Measurements from ENCODE around the gene ZNF611.
"Not testable (repeated sequence)": the region's sequence is repeated elsewhere in the genome, so short reads cannot be mapped to it uniquely, and the experiment has no call there.

Gene ZNF611

DNA sequence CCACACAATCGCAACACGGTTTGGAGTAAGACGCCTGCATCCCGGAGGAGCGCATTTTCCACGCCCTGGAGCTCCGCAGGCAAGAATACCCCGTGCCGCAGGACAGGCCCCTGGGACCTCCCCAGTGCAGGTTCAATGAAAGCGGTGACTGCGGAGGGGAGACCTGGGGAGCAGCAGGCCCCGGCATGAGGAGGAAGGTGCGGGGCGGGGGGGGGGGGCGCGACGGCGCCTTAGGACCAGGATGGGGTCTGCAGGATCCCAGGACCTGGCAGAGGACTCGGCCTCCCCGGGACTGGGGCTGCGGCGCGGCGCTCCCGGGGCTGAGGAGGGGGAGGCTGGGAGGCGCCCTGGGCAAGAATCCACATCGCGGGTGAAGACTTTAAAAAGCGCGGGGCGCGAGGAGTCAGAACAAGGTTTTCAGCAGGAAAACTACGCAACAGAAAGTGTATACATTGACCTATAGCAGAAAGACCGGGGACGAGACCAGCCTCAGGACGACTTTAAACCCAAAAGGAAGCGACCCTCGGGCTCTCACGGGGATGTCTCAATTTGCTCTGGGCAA, 432 bp downstream of the ZNF611 start:
- peak overlapping the region; percentile 77 to 88 for H3K27ac ChIP-seq
- intact Hi-C loops (cut with DNase I; ENCODE audit: low total_unique reads), result no loop called here
- no peaks in the 10 kb centered on the region for H3K9me3 ChIP-seq
- H3K27me3 ChIP-seq, result no peaks in the 10 kb centered on the region
- peaks cover 0 to 19% (median 13%) of the 10 kb centered on the region in 4 donors for H3K4me1 ChIP-seq
- peaks cover 0 to 10% (median 0%) of the 10 kb centered on the region in 3 donors for H3K36me3 ChIP-seq
- peak overlapping the region; percentile 71 for H3K4me3 ChIP-seq
- TF ChIP-seq CTCF (IDR thresholded peaks at IDR 0.05), result no peak
- DNase-seq, result no peak

DNA sequence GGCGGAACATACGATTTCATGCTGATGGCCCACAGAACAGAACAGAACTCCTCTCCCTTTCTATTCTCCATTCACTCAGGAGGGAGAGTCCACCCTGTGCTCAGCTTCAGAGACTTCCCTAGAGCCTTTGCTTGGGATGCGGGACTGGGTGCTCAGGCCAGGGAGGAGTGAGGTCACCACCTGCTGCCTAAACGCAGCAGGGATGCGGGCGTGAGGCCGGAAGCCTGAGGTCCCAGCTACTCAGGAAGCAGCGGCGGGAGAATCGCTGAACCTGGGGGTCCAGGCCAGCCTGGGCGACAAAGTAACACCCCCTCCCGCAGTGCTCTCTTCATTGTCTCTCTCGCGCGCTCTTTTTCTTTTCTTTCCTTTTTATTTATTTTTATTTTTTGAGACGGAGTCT, 8.8 kb downstream of the ZNF611 start:
- H3K36me3 ChIP-seq, result peaks cover 32 to 74% (median 50%) of the 10 kb centered on the region in 3 donors
- H3K27me3 ChIP-seq; H3K4me3 ChIP-seq; H3K4me1 ChIP-seq; intact Hi-C loops (cut with DNase I; ENCODE audit: low total_unique reads); H3K9me3 ChIP-seq; H3K27ac ChIP-seq; DNase-seq: not testable (repeated sequence)

GRCh38 chr19:52725528-52725961, 9.3 kb downstream of the ZNF611 start:
- H3K9me3 ChIP-seq, result no peaks in the 10 kb centered on the region
- no peak overlapping the region for H3K27ac ChIP-seq
- no peak for DNase-seq
- no peaks in the 10 kb centered on the region for H3K27me3 ChIP-seq
- H3K4me3 ChIP-seq, result no peak overlapping the region
- intact Hi-C loops (cut with DNase I; ENCODE audit: low total_unique reads), result no loop called here
- no peak for TF ChIP-seq CTCF (IDR thresholded peaks at IDR 0.05)
- H3K36me3 ChIP-seq, result peaks cover 37 to 74% (median 56%) of the 10 kb centered on the region in 3 donors
- no peaks in the 10 kb centered on the region for H3K4me1 ChIP-seq

- Histone ChIP-seq H3K27me3 (no peaks in the 10 kb centered on the region), H3K4me3 (no peak overlapping the region), H3K4me1 (no peaks in the 10 kb centered on the region), H3K27ac (no peak overlapping the region), H3K36me3 (peaks cover 43 to 80% (median 60%) of the 10 kb centered on the region in 3 donors), H3K9me3 (no peaks in the 10 kb centered on the region)
- no peak for DNase-seq
- intact Hi-C loops (cut with DNase I; ENCODE audit: low total_unique reads), result no loop called here
- no peak for TF ChIP-seq CTCF (IDR thresholded peaks at IDR 0.05)
Measured at GRCh38 chr19:52724701-52725514, 9.9 kb downstream of the ZNF611 start.

GRCh38 chr19:52723907-52724598, 10.8 kb downstream of the ZNF611 start:
- H3K4me1 ChIP-seq; H3K27me3 ChIP-seq; intact Hi-C loops (cut with DNase I; ENCODE audit: low total_unique reads); H3K9me3 ChIP-seq; H3K27ac ChIP-seq; H3K4me3 ChIP-seq; DNase-seq: not testable (repeated sequence)
- H3K36me3 ChIP-seq, result peaks cover 46 to 84% (median 60%) of the 10 kb centered on the region in 3 donors

DNA sequence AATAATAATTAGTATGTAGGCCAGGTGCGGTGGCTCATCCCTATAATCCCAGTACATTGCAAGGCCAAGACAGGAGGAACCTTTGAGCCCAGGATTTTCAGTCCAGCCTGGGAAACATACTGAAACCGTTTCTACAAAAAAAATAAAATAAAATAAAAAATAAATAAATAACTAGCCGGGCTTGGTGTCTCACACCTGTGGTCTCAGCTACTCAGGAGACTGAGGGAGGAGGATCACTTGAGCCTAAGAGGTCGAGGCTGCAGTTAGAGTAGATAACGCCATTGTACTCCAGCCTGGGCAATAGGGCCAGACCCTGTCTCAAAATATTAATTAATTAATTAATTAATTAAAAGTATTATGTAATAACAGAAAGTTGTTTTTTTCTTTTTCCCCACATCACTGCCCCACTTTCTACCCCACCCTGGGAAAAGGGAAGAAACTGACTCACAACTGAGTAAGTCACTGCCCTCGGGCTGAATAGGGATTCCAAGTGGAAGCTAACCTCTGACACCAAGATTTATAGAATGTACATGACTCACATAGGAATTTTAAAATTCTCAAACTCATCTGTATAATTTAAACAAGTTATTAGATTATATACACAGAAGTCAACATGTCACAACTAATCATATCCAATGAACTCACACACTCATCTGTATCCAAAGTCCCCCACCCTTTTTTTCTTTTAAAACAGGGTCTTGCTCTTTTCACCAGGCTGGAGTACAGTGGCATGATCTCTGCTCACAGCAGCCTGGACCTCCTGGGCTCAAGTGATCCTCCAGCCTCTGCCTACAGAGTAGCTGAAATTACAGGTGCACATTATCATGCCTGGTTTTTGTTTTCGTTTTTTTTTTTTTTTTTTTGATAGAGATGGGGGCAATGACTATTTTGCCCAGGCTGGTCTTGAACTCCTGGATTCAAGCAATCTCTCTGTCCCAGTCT, 12.5 kb downstream of the ZNF611 start:
- Histone ChIP-seq H3K9me3 (no peaks in the 10 kb centered on the region), H3K4me3 (no peak overlapping the region), H3K27me3 (no peaks in the 10 kb centered on the region), H3K27ac (no peak overlapping the region), H3K4me1 (no peaks in the 10 kb centered on the region), H3K36me3 (peaks cover 35 to 77% (median 55%) of the 10 kb centered on the region in 3 donors)
- intact Hi-C loops (cut with DNase I; ENCODE audit: low total_unique reads), result no loop called here
- no peak for DNase-seq
- no peak for TF ChIP-seq CTCF (IDR thresholded peaks at IDR 0.05)

GRCh38 chr19:52720541-52720940, 14.3 kb downstream of the ZNF611 start:
- DNase-seq; H3K4me1 ChIP-seq; intact Hi-C loops (cut with DNase I; ENCODE audit: low total_unique reads); H3K9me3 ChIP-seq; H3K27ac ChIP-seq; H3K4me3 ChIP-seq; H3K27me3 ChIP-seq: not testable (repeated sequence)
- peaks cover 29 to 73% (median 40%) of the 10 kb centered on the region in 3 donors for H3K36me3 ChIP-seq

All from tibial artery (tissue), 4 donors.